GM23338 (cell line): ENCODE data around the gene MPPED2. TPM values are rescaled to one million over a fixed set of nuclear protein-coding genes. Genes with fewer than 3 reads are reported as not detected.

Experiments used
- ATAC-seq: fragments of 200-7000 bp; cut with Tn5 transposase; 3 replicates; pipeline ENCODE4 v1.9.1; 2020
- DNase-seq: peaks from one replicate; pipeline ENCODE4 v3.0.0-alpha.2; 2015; ENCODE audit warnings: low spot score
- H2AFZ ChIP-seq: fragments of 200-600 bp; sonication (generic); 2 replicates; pipeline ENCODE4 v1.8.0; 2016; ENCODE audit warnings: antibody characterized with exemption, mild to moderate bottlenecking, moderate library complexity
- H3F3A ChIP-seq: fragments of 200-600 bp; sonication (generic); replicated peaks from 2 replicates; pipeline ENCODE4 v1.8.0; 2017; ENCODE audit warnings: antibody characterized with exemption, mixed run types, low read depth
- H3K27ac ChIP-seq: fragments of 200-600 bp; sonication (generic); 2 replicates; pipeline ENCODE4 v1.6.1; 2016; ENCODE audit warnings: low read depth
- H3K27me3 ChIP-seq: fragments of 200-600 bp; sonication (generic); 2 replicates; pipeline ENCODE4 v1.8.0; 2016; ENCODE audit warnings: mild to moderate bottlenecking, mixed run types, moderate library complexity; ENCODE audit not compliant: insufficient read depth
- H3K36me3 ChIP-seq: fragments of 200-600 bp; sonication (generic); 2 replicates; pipeline ENCODE4 v1.8.0; 2016; ENCODE audit warnings: mild to moderate bottlenecking; ENCODE audit not compliant: insufficient read depth
- H3K4me1 ChIP-seq: fragments of 200-600 bp; sonication (generic); 2 replicates; pipeline ENCODE4 v1.8.0; 2016; ENCODE audit warnings: mild to moderate bottlenecking, moderate library complexity; ENCODE audit not compliant: insufficient read depth
- H3K4me2 ChIP-seq: fragments of 200-600 bp; sonication (generic); 2 replicates; pipeline ENCODE4 v1.7.1; 2017; ENCODE audit warnings: mixed run types
- H3K4me3 ChIP-seq: fragments of 200-600 bp; sonication (generic); 2 replicates; pipeline ENCODE4 v1.6.1; 2016; ENCODE audit warnings: mixed run types
- H3K79me2 ChIP-seq: fragments of 200-600 bp; sonication (generic); replicated peaks from 2 replicates; pipeline ENCODE4 v1.8.0; 2017; ENCODE audit warnings: mild to moderate bottlenecking; ENCODE audit not compliant: insufficient read depth
- H3K9me2 ChIP-seq: fragments of 200-600 bp; sonication (generic); 2 replicates; pipeline ENCODE4 v1.8.0; 2017; ENCODE audit not compliant: insufficient read depth
- H4K20me1 ChIP-seq: fragments of 200-600 bp; sonication (generic); replicated peaks from 2 replicates; pipeline ENCODE4 v1.8.0; 2017; ENCODE audit warnings: mild to moderate bottlenecking; ENCODE audit not compliant: insufficient read depth
- H3K27ac Mint-ChIP-seq: 2 replicates; pipeline ENCODE4 v1.8.0; 2020; ENCODE audit warnings: inconsistent platforms, mild to moderate bottlenecking, moderate library complexity, mixed read lengths
- H3K27me3 Mint-ChIP-seq: 3 replicates; pipeline ENCODE4 v1.8.0; 2022; ENCODE audit warnings: low read depth, mild to moderate bottlenecking, moderate library complexity, mixed read lengths, inconsistent platforms; ENCODE audit not compliant: insufficient read depth, poor library complexity
- H3K36me3 Mint-ChIP-seq: 3 replicates; pipeline ENCODE4 v1.8.0; 2021; ENCODE audit warnings: low read depth, mild to moderate bottlenecking, inconsistent platforms, moderate library complexity, mixed read lengths
- H3K4me1 Mint-ChIP-seq: 3 replicates; pipeline ENCODE4 v1.8.0; 2020; ENCODE audit warnings: mild to moderate bottlenecking, inconsistent platforms, mixed read lengths
- H3K4me3 Mint-ChIP-seq: 3 replicates; pipeline ENCODE4 v1.8.0; 2021; ENCODE audit warnings: moderate library complexity, mild to moderate bottlenecking, inconsistent platforms, mixed read lengths
- H3K9me3 Mint-ChIP-seq: 3 replicates; pipeline ENCODE4 v1.8.0; 2020; ENCODE audit warnings: moderate library complexity, mild to moderate bottlenecking, inconsistent platforms, mixed read lengths
- JUNB ChIP-seq: IDR thresholded peaks from one replicate; pipeline ENCODE4 v1.6.1; 2016; ENCODE audit warnings: antibody characterized with exemption; ENCODE audit not compliant: unreplicated experiment
- STAT1 ChIP-seq: IDR thresholded peaks from one replicate; pipeline ENCODE4 v1.6.1; 2016; ENCODE audit warnings: antibody characterized with exemption; ENCODE audit not compliant: unreplicated experiment
- ZNF114 ChIP-seq: fragments of 250-450 bp; sonication (Bioruptor Pico); IDR thresholded peaks from 2 replicates; pipeline ENCODE4 v1.5.0; 2020; ENCODE audit warnings: mild to moderate bottlenecking, moderate library complexity
- ZNF462 ChIP-seq: fragments of 250-450 bp; sonication (Bioruptor Pico); IDR thresholded peaks from 2 replicates; pipeline ENCODE4 v1.5.0; 2020; ENCODE audit warnings: mild to moderate bottlenecking, moderate library complexity
- polyA plus RNA-seq: library from polyadenylated mRNA; unstranded; fragments of >200 nt; fragmentation: Nextera tagmentation; extraction: Ambion mirVana; gene quantifications from 2 replicates; pipeline ENCODE4 v1.2.1, GENCODE V29; 2016
- total RNA-seq: library from RNA; depleted of rRNA; stranded (reverse); fragments of >200 nt; shearing (Covaris generic); gene quantifications from 2 replicates; pipeline ENCODE4 v1.2.3, GENCODE V29; 2014
- TF ChIP-seq, protein P1 (sequence below), 2 experiments: fragments of 200-600 bp in 1 of 2; sonication (generic) in 1 of 2; conservative IDR thresholded peaks; 2 replicates each; pipeline versions ENCODE4 v1.5.1 to v1.6.1; 2016 to 2017; ENCODE audit warnings: antibody characterized with exemption in 2 of 2, low read depth in 2 of 2, mild to moderate bottlenecking in 2 of 2, moderate library complexity in 1 of 2
- TF ChIP-seq, protein P2 (sequence below): IDR thresholded peaks from one replicate; pipeline ENCODE4 v1.6.1; 2018; ENCODE audit warnings: antibody characterized with exemption; ENCODE audit not compliant: unreplicated experiment

MPPED2 gene
- total and polyA plus RNA-seq, 2 experiments from 2014 or later, result 4.4 to 6.8 TPM

GRCh38 chr11:30414806-30415205, 171.3 kb downstream of the MPPED2 start (continued):
- TF ChIP-seq ZNF114 (CRISPR knock-in tag), result no peak
- TF ChIP-seq ZNF462, result no peak
- no peak for TF ChIP-seq JUNB
- TF ChIP-seq, protein P1, sequence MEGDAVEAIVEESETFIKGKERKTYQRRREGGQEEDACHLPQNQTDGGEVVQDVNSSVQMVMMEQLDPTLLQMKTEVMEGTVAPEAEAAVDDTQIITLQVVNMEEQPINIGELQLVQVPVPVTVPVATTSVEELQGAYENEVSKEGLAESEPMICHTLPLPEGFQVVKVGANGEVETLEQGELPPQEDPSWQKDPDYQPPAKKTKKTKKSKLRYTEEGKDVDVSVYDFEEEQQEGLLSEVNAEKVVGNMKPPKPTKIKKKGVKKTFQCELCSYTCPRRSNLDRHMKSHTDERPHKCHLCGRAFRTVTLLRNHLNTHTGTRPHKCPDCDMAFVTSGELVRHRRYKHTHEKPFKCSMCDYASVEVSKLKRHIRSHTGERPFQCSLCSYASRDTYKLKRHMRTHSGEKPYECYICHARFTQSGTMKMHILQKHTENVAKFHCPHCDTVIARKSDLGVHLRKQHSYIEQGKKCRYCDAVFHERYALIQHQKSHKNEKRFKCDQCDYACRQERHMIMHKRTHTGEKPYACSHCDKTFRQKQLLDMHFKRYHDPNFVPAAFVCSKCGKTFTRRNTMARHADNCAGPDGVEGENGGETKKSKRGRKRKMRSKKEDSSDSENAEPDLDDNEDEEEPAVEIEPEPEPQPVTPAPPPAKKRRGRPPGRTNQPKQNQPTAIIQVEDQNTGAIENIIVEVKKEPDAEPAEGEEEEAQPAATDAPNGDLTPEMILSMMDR (conservative IDR thresholded peaks at IDR 0.05; ENCODE audit: low read depth in 2 of 2), result no peak

DNA sequence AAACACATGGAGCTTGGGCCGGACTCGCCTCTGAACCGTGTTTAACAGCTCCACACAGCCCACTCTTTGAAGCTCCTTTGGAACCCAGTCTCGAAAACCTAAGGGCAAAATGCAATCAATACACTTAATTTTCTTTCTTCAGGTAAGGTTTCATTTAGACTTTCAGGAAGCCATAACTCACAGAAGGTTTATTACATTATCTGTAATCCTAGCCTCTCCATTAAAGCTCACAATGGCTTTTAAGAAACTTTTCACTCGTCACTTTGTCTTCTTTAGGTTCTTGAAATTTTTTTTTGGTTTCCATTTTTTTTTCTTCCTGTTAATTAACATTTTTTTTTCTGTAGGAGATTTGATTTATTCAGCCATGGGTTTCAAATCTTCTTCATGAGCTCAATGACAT, 171.9 kb downstream of the MPPED2 start:
- no peak overlapping the region for H3K27ac Mint-ChIP-seq
- no peaks in the 10 kb centered on the region for H3K36me3 ChIP-seq
- H3K4me1 ChIP-seq, result peaks cover 4% of the 10 kb centered on the region; the same call in 1 of the 2 replicates
- H3K27ac ChIP-seq, result no peak overlapping the region
- H3K4me3 Mint-ChIP-seq, result no peak overlapping the region
- H3K27me3 ChIP-seq, result peaks cover 3% of the 10 kb centered on the region; the same call in 1 of the 2 replicates
- H3K79me2 ChIP-seq, result no peaks in the 10 kb centered on the region
- no peaks in the 10 kb centered on the region for H3F3A ChIP-seq
- no peaks in the 10 kb centered on the region for H4K20me1 ChIP-seq
- no peaks in the 10 kb centered on the region for H3K27me3 Mint-ChIP-seq
- TF ChIP-seq, protein P2, sequence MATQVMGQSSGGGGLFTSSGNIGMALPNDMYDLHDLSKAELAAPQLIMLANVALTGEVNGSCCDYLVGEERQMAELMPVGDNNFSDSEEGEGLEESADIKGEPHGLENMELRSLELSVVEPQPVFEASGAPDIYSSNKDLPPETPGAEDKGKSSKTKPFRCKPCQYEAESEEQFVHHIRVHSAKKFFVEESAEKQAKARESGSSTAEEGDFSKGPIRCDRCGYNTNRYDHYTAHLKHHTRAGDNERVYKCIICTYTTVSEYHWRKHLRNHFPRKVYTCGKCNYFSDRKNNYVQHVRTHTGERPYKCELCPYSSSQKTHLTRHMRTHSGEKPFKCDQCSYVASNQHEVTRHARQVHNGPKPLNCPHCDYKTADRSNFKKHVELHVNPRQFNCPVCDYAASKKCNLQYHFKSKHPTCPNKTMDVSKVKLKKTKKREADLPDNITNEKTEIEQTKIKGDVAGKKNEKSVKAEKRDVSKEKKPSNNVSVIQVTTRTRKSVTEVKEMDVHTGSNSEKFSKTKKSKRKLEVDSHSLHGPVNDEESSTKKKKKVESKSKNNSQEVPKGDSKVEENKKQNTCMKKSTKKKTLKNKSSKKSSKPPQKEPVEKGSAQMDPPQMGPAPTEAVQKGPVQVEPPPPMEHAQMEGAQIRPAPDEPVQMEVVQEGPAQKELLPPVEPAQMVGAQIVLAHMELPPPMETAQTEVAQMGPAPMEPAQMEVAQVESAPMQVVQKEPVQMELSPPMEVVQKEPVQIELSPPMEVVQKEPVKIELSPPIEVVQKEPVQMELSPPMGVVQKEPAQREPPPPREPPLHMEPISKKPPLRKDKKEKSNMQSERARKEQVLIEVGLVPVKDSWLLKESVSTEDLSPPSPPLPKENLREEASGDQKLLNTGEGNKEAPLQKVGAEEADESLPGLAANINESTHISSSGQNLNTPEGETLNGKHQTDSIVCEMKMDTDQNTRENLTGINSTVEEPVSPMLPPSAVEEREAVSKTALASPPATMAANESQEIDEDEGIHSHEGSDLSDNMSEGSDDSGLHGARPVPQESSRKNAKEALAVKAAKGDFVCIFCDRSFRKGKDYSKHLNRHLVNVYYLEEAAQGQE, result no peak
- TF ChIP-seq STAT1, result no peak
- H3K9me2 ChIP-seq, result no peaks in the 10 kb centered on the region
- no peak overlapping the region for H2AFZ ChIP-seq
- H3K9me3 Mint-ChIP-seq, result no peaks in the 10 kb centered on the region
- H3K4me3 ChIP-seq, result no peak overlapping the region
- peaks cover 8% of the 10 kb centered on the region for H3K4me1 Mint-ChIP-seq
- ATAC-seq, result no peak
- no peak for DNase-seq
- no peak overlapping the region for H3K4me2 ChIP-seq
- no peaks in the 10 kb centered on the region for H3K36me3 Mint-ChIP-seq
